Mucosa of stomach (tissue), 1 donor: ENCODE data around the gene TAMM41.
"Not testable (repeated sequence)": the region's sequence is repeated elsewhere in the genome, so short reads cannot be mapped to it uniquely, and the experiment has no call there.

ENCODE experiments used
- H3K27me3 ChIP-seq: one replicate; pipeline ENCODE4 v1.7.0; 2013; ENCODE audit warnings: mild to moderate bottlenecking, low read length; ENCODE audit not compliant: control insufficient read depth, insufficient read depth
- H3K36me3 ChIP-seq: one replicate; pipeline ENCODE4 v1.7.0; 2013; ENCODE audit warnings: low read length; ENCODE audit not compliant: control insufficient read depth, insufficient read depth
- H3K4me1 ChIP-seq: one replicate; pipeline ENCODE4 v1.7.0; 2013; ENCODE audit warnings: mild to moderate bottlenecking, low read length; ENCODE audit not compliant: control insufficient read depth, insufficient read depth
- H3K4me3 ChIP-seq: one replicate; pipeline ENCODE4 v1.7.0; 2013; ENCODE audit warnings: low read length
- H3K9ac ChIP-seq: one replicate; pipeline ENCODE4 v1.7.0; 2013; ENCODE audit warnings: mild to moderate bottlenecking, low read length, moderate library complexity
- H3K9me3 ChIP-seq: one replicate; pipeline ENCODE4 v1.7.0; 2013; ENCODE audit warnings: mild to moderate bottlenecking, low read length, moderate library complexity; ENCODE audit not compliant: control insufficient read depth
- donor health status: Pancreatic carcinoma.

Gene TAMM41

GRCh38 chr3:11846281-11847266, at the start of gene TAMM41:
TSS of gene TAMM41 (minus strand) at chr3:11846885. CDS start at chr3:11846636, 249 bp downstream.
- Histone ChIP-seq H3K4me1 (peaks cover 15% of the 10 kb centered on the region), H3K27me3 (no peaks in the 10 kb centered on the region), H3K9ac (peak within 1 kb of the TSS; percentile 91), H3K9me3 (no peaks in the 10 kb centered on the region), H3K4me3 (peak within 1 kb of the TSS; percentile 95), H3K36me3 (peaks cover 10% of the 10 kb centered on the region)

GRCh38 chr3:11878837-11879236, 32.2 kb upstream of the TAMM41 start:
- Histone ChIP-seq H3K9me3 (no peaks in the 10 kb centered on the region), H3K27me3 (no peaks in the 10 kb centered on the region), H3K4me3 (no peak overlapping the region), H3K4me1 (no peaks in the 10 kb centered on the region), H3K36me3 (no peaks in the 10 kb centered on the region), H3K9ac (no peak overlapping the region)

- not testable (repeated sequence) for H3K4me3 ChIP-seq, H3K9ac ChIP-seq, H3K36me3 ChIP-seq, H3K27me3 ChIP-seq, H3K4me1 ChIP-seq, H3K9me3 ChIP-seq
These were observed 28.0 kb upstream of the TAMM41 start for GRCh38 chr3:11874707-11875106.

- H3K36me3 ChIP-seq, H3K9me3 ChIP-seq, H3K4me1 ChIP-seq, H3K4me3 ChIP-seq, H3K9ac ChIP-seq, H3K27me3 ChIP-seq: not testable (repeated sequence)
These were observed 17.1 kb upstream of the TAMM41 start for GRCh38 chr3:11863739-11864138.

GRCh38 chr3:11862584-11862983, 15.9 kb upstream of the TAMM41 start:
- not testable (repeated sequence) for H3K9me3 ChIP-seq, H3K9ac ChIP-seq, H3K36me3 ChIP-seq, H3K4me3 ChIP-seq, H3K4me1 ChIP-seq, H3K27me3 ChIP-seq

- not testable (repeated sequence) for H3K9me3 ChIP-seq, H3K9ac ChIP-seq, H3K36me3 ChIP-seq, H3K4me1 ChIP-seq, H3K27me3 ChIP-seq, H3K4me3 ChIP-seq
These were observed 15.5 kb upstream of the TAMM41 start for GRCh38 chr3:11862145-11862544.

- not testable (repeated sequence) for H3K4me1 ChIP-seq, H3K9me3 ChIP-seq, H3K9ac ChIP-seq, H3K27me3 ChIP-seq, H3K4me3 ChIP-seq, H3K36me3 ChIP-seq
These were observed 13.5 kb upstream of the TAMM41 start for GRCh38 chr3:11860213-11860612.

- Histone ChIP-seq H3K4me3 (no peak overlapping the region), H3K27me3 (no peaks in the 10 kb centered on the region), H3K9ac (no peak overlapping the region), H3K4me1 (no peaks in the 10 kb centered on the region), H3K36me3 (no peaks in the 10 kb centered on the region), H3K9me3 (no peaks in the 10 kb centered on the region)
These were observed 6.8 kb upstream of the TAMM41 start for GRCh38 chr3:11853450-11853849.

- Histone ChIP-seq H3K4me3 (no peak overlapping the region), H3K9ac (no peak overlapping the region), H3K4me1 (peaks cover 11% of the 10 kb centered on the region), H3K36me3 (no peaks in the 10 kb centered on the region), H3K27me3 (no peaks in the 10 kb centered on the region), H3K9me3 (no peaks in the 10 kb centered on the region)
These were observed 3.3 kb upstream of the TAMM41 start for GRCh38 chr3:11850003-11850402.

GRCh38 chr3:11847607-11848006, 922 bp upstream of the TAMM41 start:
- no peak overlapping the region for H3K9ac ChIP-seq
- H3K36me3 ChIP-seq: peaks cover 8% of the 10 kb centered on the region
- H3K4me1 ChIP-seq: peaks cover 15% of the 10 kb centered on the region
- H3K27me3 ChIP-seq: no peaks in the 10 kb centered on the region
- H3K4me3 ChIP-seq: no peak overlapping the region
- H3K9me3 ChIP-seq: no peaks in the 10 kb centered on the region

- H3K9ac ChIP-seq: peak overlapping the region; percentile 91
- H3K9me3 ChIP-seq: no peaks in the 10 kb centered on the region
- peaks cover 10% of the 10 kb centered on the region for H3K36me3 ChIP-seq
- no peaks in the 10 kb centered on the region for H3K27me3 ChIP-seq
- H3K4me1 ChIP-seq: peaks cover 15% of the 10 kb centered on the region
- H3K4me3 ChIP-seq: peak overlapping the region; percentile 95
These were observed 1.0 kb downstream of the TAMM41 start for GRCh38 chr3:11845651-11846050.

- Histone ChIP-seq H3K4me1 (peaks cover 15% of the 10 kb centered on the region), H3K36me3 (peaks cover 12% of the 10 kb centered on the region), H3K4me3 (peak overlapping the region; percentile 95), H3K9me3 (no peaks in the 10 kb centered on the region), H3K27me3 (no peaks in the 10 kb centered on the region), H3K9ac (peak overlapping the region; percentile 91)
These were observed 1.8 kb downstream of the TAMM41 start for GRCh38 chr3:11844891-11845290.
